Ishikawa (cell line): ENCODE measurements around the gene HNRNPC.

Source experiments
- CREB1 ChIP-seq: IDR thresholded peaks from 2 replicates; pipeline ENCODE4 v1.6.1; 2012; ENCODE audit warnings: low read depth
- EP300 ChIP-seq: IDR thresholded peaks from 2 replicates; pipeline ENCODE4 v1.6.1; 2012; ENCODE audit warnings: borderline replicate concordance
- NFIC ChIP-seq: IDR thresholded peaks from 2 replicates; pipeline ENCODE4 v1.6.1; 2012
- RAD21 ChIP-seq: IDR thresholded peaks from 2 replicates; pipeline ENCODE4 v1.6.1; 2012; ENCODE audit warnings: low read depth
- TCF12 ChIP-seq: IDR thresholded peaks from 2 replicates; pipeline ENCODE4 v1.6.1; 2012; ENCODE audit warnings: low read depth
- YY1 ChIP-seq: IDR thresholded peaks from 2 replicates; pipeline ENCODE4 v1.6.1; 2012; ENCODE audit warnings: low read depth

DNA sequence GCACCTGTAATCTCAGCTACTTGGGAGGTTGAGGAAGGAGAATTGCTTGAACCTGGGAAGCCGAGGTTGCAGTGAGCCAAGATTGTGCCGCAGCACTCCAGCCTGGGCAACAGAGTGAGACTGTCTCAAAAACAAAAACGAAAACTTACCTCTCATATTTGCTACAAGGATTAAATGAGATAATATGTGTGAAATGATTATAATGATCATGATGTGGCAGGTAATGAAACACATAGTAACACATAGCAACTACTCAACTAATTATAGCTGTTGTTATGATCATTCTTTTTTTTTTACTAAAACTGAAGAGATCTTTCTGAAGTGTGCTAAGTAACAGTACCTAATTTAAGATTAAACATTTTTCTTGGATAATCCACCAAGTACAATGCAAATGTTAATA lies 40.7 kb upstream of the HNRNPC start:
- TF ChIP-seq YY1 (no peak), NFIC (no peak), RAD21 (no peak), CREB1 (no peak), TCF12 (no peak), EP300 (no peak)
